ENCODE data around the gene NGEF. TPM values are rescaled to one million over a fixed set of nuclear protein-coding genes. Genes with fewer than 3 reads are reported as not detected.
A peak's percentile ranks its signal among the peaks of the same experiment; 100 is the strongest.

Gene NGEF
- total RNA-seq, 1 donor from 2014 or later = 2.7 TPM

GRCh38 chr2:232997749-232998665 is 15.0 kb downstream of the NGEF start:
- no peak for DNase-seq

- no peak for DNase-seq
Observed at GRCh38 chr2:232994446-232994845, 18.6 kb downstream of the NGEF start.

GRCh38 chr2:232993231-232993821 is 19.7 kb downstream of the NGEF start:
- no peak for DNase-seq

- no peak for DNase-seq
Observed at GRCh38 chr2:232986155-232986554, 26.9 kb downstream of the NGEF start.

- DNase-seq = no peak
Observed at GRCh38 chr2:232984451-232985207, 28.4 kb downstream of the NGEF start.

- DNase-seq = no peak
Observed at GRCh38 chr2:232983669-232984140, 29.4 kb downstream of the NGEF start.

GRCh38 chr2:232982926-232983668 is 30.0 kb downstream of the NGEF start:
- DNase-seq = no peak

- no peak for DNase-seq
Observed at GRCh38 chr2:232981767-232982360, 31.2 kb downstream of the NGEF start.

- peak; percentile 15 for DNase-seq
Observed at GRCh38 chr2:232981356-232981755, 31.7 kb downstream of the NGEF start.

- DNase-seq = no peak
Observed at GRCh38 chr2:232980683-232981082, 32.4 kb downstream of the NGEF start.

GRCh38 chr2:232979871-232980461 is 33.1 kb downstream of the NGEF start:
- DNase-seq = peak; percentile 10

- no peak for DNase-seq
Observed at GRCh38 chr2:232977438-232977971, 35.6 kb downstream of the NGEF start.

- DNase-seq = no peak
Observed at GRCh38 chr2:232976666-232977437, 36.2 kb downstream of the NGEF start.

- DNase-seq = no peak
Observed at GRCh38 chr2:232976176-232976575, 36.9 kb downstream of the NGEF start.

- peak; percentile 73 for DNase-seq
Observed at GRCh38 chr2:232974396-232974795, 38.7 kb downstream of the NGEF start.

- peak; percentile 36 for DNase-seq
Observed at GRCh38 chr2:232973796-232974195, 39.3 kb downstream of the NGEF start.

GRCh38 chr2:232973011-232973735 is 39.9 kb downstream of the NGEF start:
- no peak for DNase-seq

- DNase-seq = no peak
Observed at GRCh38 chr2:232971744-232972143, 41.3 kb downstream of the NGEF start.

- no peak for DNase-seq
Observed at GRCh38 chr2:232970051-232970450, 43.0 kb downstream of the NGEF start.

Measured in tongue (tissue), 2 donors.